ENCODE data around the gene CD74.

DNA sequence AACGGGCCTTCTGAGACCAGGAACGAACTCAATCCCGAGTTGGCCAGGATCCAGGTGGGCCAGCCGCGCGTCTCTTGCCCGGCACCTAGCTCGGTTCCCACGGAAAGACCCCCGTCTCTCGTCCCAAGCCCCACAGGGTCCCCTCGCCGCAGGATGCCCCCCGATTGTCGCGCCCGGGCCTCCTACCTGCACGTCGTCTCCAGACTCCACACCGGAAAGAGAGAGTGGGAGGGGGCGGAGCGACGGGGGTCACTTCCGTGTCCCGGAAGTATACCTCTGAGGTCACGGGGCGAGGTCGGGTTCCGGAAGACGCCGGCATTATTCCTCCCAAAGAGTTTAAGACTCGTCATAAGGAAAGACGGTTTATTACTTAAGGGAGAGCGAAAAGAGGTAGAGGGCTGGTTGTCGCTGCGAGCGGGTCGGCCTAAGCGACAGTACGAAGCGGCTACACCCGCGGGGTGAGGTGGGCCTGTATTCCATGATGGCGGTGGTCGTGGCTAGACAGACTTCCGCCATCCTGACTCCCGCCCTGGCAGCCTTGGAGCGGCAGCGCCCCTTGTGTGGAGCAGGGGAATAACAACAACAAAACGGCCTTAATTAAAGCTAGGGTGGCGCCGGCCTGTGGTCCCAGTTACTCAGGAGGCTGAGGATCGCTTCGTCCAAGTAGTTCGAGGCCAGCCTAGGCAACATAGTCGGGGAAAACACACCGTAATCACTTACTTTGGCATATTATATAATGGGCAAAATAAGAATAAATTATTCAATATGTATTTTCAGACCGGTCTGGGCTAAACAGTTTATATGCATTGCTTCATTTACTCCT lies 37.0 kb upstream of the CD74 start, which contains the start of gene RPS14:
- TF ChIP-seq, protein P1, sequence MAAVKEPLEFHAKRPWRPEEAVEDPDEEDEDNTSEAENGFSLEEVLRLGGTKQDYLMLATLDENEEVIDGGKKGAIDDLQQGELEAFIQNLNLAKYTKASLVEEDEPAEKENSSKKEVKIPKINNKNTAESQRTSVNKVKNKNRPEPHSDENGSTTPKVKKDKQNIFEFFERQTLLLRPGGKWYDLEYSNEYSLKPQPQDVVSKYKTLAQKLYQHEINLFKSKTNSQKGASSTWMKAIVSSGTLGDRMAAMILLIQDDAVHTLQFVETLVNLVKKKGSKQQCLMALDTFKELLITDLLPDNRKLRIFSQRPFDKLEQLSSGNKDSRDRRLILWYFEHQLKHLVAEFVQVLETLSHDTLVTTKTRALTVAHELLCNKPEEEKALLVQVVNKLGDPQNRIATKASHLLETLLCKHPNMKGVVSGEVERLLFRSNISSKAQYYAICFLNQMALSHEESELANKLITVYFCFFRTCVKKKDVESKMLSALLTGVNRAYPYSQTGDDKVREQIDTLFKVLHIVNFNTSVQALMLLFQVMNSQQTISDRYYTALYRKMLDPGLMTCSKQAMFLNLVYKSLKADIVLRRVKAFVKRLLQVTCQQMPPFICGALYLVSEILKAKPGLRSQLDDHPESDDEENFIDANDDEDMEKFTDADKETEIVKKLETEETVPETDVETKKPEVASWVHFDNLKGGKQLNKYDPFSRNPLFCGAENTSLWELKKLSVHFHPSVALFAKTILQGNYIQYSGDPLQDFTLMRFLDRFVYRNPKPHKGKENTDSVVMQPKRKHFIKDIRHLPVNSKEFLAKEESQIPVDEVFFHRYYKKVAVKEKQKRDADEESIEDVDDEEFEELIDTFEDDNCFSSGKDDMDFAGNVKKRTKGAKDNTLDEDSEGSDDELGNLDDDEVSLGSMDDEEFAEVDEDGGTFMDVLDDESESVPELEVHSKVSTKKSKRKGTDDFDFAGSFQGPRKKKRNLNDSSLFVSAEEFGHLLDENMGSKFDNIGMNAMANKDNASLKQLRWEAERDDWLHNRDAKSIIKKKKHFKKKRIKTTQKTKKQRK (IDR thresholded peaks at IDR 0.05; ENCODE audit: low read depth, low read length), result no peak
- TF ChIP-seq USF2 (IDR thresholded peaks at IDR 0.05; ENCODE audit: borderline replicate concordance, low read depth, low read length), result no peak; the same call in 1 of the 2 replicates
- TF ChIP-seq POLR2AphosphoS2 (IDR thresholded peaks at IDR 0.05; ENCODE audit: low read depth, low read length), result peak; percentile 84; the same call in 1 of the 2 replicates
- TF ChIP-seq POLR2A (IDR thresholded peaks at IDR 0.05; ENCODE audit: low read depth, low read length), result peak; percentile 99

Data from GM12878 (cell line).